Activated CD8-positive, alpha-beta T cell treated with anti-CD3 and anti-CD28 coated beads for 36 hours (primary cell): ENCODE results near the gene GAP43. TPM values are rescaled to one million over a fixed set of nuclear protein-coding genes. Genes with fewer than 3 reads are reported as not detected.

Source experiments
- ATAC-seq: fragments of 200-7000 bp; cut with Tn5 transposase; one replicate; pipeline ENCODE4 v1.10.0; 2021; ENCODE audit warnings: mild to moderate bottlenecking, moderate library complexity
- CTCF ChIA-PET: fragments of 350-600 bp; sonication (Branson Sonifier 250); formaldehyde crosslinking; loops from one replicate; lab custom pipeline; 2021; ENCODE audit warnings: antibody characterized with exemption; lab: Charles Lee
- POLR2A ChIA-PET: fragments of 350-600 bp; sonication (Branson Sonifier 250); formaldehyde crosslinking; loops from one replicate; lab custom pipeline; 2021; ENCODE audit warnings: antibody characterized with exemption; lab: Charles Lee
- DNase-seq: peaks from one replicate; pipeline ENCODE4 v3.0.0-alpha.2; 2020
- H3K27ac Mint-ChIP-seq: one replicate; pipeline ENCODE4 v1.8.0; 2021; ENCODE audit warnings: mild to moderate bottlenecking, mixed read lengths
- H3K27me3 Mint-ChIP-seq: one replicate; pipeline ENCODE4 v1.8.0; 2021; ENCODE audit warnings: mixed read lengths
- H3K36me3 Mint-ChIP-seq: one replicate; pipeline ENCODE4 v1.8.0; 2021; ENCODE audit warnings: low read depth, mixed read lengths
- H3K4me1 Mint-ChIP-seq: one replicate; pipeline ENCODE4 v1.8.0; 2021; ENCODE audit warnings: low read depth, mixed read lengths
- H3K4me3 Mint-ChIP-seq: one replicate; pipeline ENCODE4 v1.8.0; 2021; ENCODE audit warnings: mild to moderate bottlenecking, moderate library complexity, mixed read lengths
- H3K9me3 Mint-ChIP-seq: one replicate; pipeline ENCODE4 v1.8.0; 2021; ENCODE audit warnings: mixed read lengths
- CTCF ChIP-seq: fragments of 200-600 bp; IDR thresholded peaks from one replicate; pipeline ENCODE4 v1.8.0; 2022; ENCODE audit warnings: antibody characterized with exemption, mild to moderate bottlenecking
- intact Hi-C: fragments of 100-400 bp; cut with micrococcal nuclease; formaldehyde crosslinking; loops from one replicate; pipeline ENCODE4 v1.10.0; 2022
- total RNA-seq, 2 experiments: library from RNA; stranded (reverse); gene quantifications; one replicate each; pipeline ENCODE4 v1.2.3, GENCODE V29; 2021

Gene GAP43
- total RNA-seq, 2 experiments from 2014 or later = not detected

DNA sequence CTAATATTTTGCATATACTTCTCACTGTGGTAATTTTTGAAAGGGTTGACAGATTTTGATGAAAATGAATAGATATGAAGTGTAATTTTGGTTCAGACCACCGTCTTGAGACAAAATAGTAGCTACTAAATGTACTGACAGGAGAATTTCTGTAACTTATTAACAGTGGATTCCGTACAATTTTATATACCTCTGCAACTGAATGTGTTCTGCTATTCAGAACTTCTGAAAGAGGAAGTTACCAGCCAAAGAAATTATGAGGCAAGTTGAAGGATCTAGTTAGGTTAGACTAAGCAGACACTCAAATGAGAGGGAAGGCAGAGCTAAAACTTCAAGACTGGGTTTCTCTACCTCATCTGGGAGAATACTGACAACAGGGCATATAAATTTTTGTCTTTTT lies 29.4 kb downstream of the GAP43 start:
- ChIA-PET CTCF (no interaction called here), POLR2A (no interaction called here)
- ATAC-seq (no peak), DNase-seq (no peak)
- Mint-ChIP-seq H3K4me3 (no peak overlapping the region), H3K36me3 (no peaks in the 10 kb centered on the region), H3K27me3 (peaks cover 18% of the 10 kb centered on the region), H3K4me1 (peaks cover 18% of the 10 kb centered on the region), H3K9me3 (no peaks in the 10 kb centered on the region), H3K27ac (no peak overlapping the region)
- intact Hi-C loops = no loop called here
- TF ChIP-seq CTCF = no peak

GRCh38 chr3:115655761-115656282 lies 32.5 kb downstream of the GAP43 start:
- TF ChIP-seq CTCF = no peak
- no peak for DNase-seq
- Mint-ChIP-seq H3K36me3 (no peaks in the 10 kb centered on the region), H3K27ac (peak overlapping the region; percentile 69), H3K4me1 (peaks cover 41% of the 10 kb centered on the region), H3K4me3 (no peak overlapping the region), H3K27me3 (peaks cover 3% of the 10 kb centered on the region), H3K9me3 (no peaks in the 10 kb centered on the region)
- peak; percentile 31 for ATAC-seq
- intact Hi-C loops = no loop called here
- ChIA-PET CTCF (interaction anchor here (0.8 kb wide), 1 partner anchor 37 kb away, joined by 5 read pairs; no protein-coding TSS in a partner anchor), POLR2A (interaction anchor here (0.6 kb wide), 1 partner anchor 12 kb away, joined by 3 read pairs; no protein-coding TSS in a partner anchor)

DNA sequence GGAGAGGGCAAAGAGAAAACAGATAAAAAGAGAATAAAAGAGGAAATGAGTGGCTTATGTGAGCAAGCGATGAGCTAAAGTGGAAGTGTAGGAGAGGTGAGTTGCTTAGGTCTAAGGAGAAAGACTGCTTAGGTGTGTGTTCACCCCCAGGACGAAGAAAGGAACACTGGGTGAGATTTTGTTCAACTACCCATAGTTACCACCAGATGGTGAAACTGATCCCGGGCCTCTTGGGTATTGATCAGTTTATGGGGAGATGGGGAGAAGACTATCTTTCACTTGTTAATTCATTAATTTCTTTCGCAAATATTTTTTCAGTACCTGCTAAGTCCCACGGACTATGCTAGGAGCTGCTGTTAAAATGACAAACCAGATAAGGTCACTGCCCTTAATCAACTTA lies 33.9 kb downstream of the GAP43 start:
- DNase-seq (no peak), ATAC-seq (peak; percentile 19)
- Mint-ChIP-seq H3K4me3 (peak overlapping the region; percentile 51), H3K27ac (peak overlapping the region; percentile 89), H3K4me1 (peaks cover 45% of the 10 kb centered on the region), H3K27me3 (no peaks in the 10 kb centered on the region), H3K9me3 (no peaks in the 10 kb centered on the region), H3K36me3 (no peaks in the 10 kb centered on the region)
- intact Hi-C loops = no loop called here
- ChIA-PET POLR2A (interaction anchor here (0.6 to 1.0 kb wide), 2 partner anchors 12 to 1423 kb away, joined by 3 read pairs; no protein-coding TSS in a partner anchor), CTCF (interaction anchor here (0.9 to 2.2 kb wide), 4 partner anchors 10 to 566 kb away, joined by 3 to 8 read pairs (median 3); no protein-coding TSS in a partner anchor)
- no peak for TF ChIP-seq CTCF

GRCh38 chr3:115658032-115658336 lies 34.7 kb downstream of the GAP43 start:
- POLR2A ChIA-PET = interaction anchor here (0.6 to 1.0 kb wide), 2 partner anchors 11 to 1424 kb away, joined by 3 read pairs; no protein-coding TSS in a partner anchor
- H3K4me1 Mint-ChIP-seq = peaks cover 53% of the 10 kb centered on the region

More at GRCh38 chr3:115658032-115658336, 34.7 kb downstream of the GAP43 start:
- peak overlapping the region; percentile 81 for H3K4me3 Mint-ChIP-seq
- H3K27me3 Mint-ChIP-seq = no peaks in the 10 kb centered on the region
- H3K9me3 Mint-ChIP-seq = no peaks in the 10 kb centered on the region
- intact Hi-C loops = no loop called here
- no peaks in the 10 kb centered on the region for H3K36me3 Mint-ChIP-seq
- CTCF ChIA-PET = interaction anchor here (0.9 to 2.2 kb wide), 3 partner anchors 9 to 566 kb away, joined by 3 to 8 read pairs (median 3); no protein-coding TSS in a partner anchor
- peak overlapping the region; percentile 100 for H3K27ac Mint-ChIP-seq
- no peak for TF ChIP-seq CTCF
- ATAC-seq (no peak), DNase-seq (no peak)
